GM21381 (cell line): ENCODE results near the gene SLC39A6.
"Not testable (repeated sequence)": the region's sequence is repeated elsewhere in the genome, so short reads cannot be mapped to it uniquely, and the experiment has no call there.

Experiments used
- ATAC-seq: cut with Tn5 transposase; IDR thresholded peaks from one replicate; pipeline ENCODE4 v1.9.1; 2021; ENCODE audit warnings: mild to moderate bottlenecking, moderate library complexity; ENCODE audit not compliant: unreplicated experiment

SLC39A6 gene

DNA sequence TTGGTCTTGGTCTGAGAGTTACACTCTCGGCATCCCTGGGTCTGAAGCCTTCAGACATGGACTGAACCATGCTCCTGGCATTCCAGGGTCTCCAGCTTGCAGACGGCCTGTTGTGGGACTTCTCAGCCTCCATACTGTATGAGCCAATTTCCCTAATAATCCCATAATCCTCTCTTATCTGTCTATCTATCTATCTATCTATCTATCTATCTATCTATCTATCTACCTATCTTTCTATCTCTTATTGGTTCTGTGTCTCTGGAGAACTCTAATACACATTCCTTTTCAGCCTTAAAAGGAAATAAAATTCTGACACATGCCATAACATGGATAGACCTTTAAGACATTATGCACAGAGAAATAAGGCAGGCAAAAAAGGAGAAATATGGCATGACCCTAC is 24.4 kb downstream of the SLC39A6 start:
- ATAC-seq = no peak

DNA sequence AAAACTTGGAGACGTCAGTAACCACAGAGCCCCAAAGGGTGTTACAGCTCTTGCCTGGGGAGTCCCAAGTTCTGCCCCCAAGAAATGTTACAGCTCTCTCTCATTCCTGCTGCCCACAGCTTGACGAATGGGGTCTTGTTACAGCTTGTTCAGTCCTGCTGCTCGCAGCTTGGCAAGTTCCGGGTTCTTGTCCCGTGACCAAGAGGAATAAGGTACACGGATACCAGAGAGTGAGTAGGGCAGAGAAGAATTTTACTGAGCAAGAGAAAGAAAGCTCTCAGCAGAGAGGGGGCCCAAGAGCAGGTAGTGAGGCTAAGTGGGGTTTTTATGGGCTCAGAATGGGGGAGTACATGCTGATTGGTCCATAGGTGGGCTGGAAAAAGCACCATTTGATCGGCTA is 27.2 kb downstream of the SLC39A6 start:
- ATAC-seq = no peak

DNA sequence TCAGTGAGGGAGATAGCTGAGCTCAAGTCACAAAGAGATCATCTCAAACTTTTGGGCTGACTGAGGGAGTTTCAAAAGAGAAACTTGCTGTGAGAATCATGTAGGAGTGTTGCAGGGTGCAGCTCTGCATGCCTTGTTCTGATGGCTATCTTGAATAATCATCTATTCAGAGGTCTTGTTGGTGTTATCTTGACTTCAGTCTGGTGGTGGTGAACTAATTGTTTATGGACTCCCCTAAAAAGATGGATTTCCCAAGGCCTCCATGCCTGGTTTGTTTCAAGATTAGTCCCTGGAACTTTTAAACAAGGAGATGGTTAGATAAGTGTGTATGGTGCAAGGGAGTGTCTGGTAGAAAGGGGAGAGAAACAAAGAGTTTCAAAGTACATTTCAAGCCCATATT is 29.8 kb downstream of the SLC39A6 start:
- ATAC-seq = no peak

DNA sequence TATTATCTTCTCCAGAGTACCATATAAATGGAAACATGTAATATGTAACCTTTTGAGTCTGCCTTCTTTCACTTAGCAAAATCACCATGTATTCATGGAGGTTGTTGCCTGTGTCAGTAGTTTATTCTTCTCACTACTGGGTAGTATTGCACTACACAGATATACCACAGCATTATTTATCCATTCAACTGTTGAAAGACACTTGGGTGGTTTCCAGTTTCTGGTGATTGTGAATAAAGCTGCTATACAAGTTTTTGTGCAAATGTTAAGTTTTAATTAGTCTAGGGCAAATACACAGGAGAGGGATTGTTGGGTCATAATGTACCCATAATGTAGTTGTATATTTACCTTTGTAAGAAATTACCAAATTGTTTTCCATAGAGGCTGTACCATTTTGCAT is 32.2 kb downstream of the SLC39A6 start:
- no peak for ATAC-seq

DNA sequence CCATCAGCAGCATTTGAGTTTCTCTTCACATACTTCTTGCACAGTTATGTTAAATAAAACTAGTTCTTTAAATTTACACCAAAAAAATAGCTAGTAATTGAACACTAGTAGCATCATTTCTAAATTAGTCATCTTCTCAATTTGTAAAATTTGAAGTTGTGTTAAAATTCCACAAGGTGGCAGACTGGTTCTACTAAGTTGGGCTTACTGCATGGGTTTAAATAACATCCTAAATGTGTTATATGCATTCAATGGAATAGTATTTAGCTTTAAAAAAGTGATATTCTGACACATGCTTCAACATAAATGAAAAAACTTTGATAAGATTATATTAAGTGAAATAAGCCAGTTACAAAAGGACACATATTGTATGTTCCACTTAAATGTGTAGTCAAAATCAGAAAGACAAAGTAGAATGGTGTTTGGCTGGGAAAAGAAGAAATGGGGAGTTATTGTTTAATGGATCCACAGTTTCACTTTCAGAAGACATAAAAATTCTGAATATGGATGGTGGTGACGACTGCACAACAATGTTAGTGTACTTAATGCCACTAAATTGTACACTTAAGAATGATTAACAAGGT is 33.1 kb downstream of the SLC39A6 start:
- no peak for ATAC-seq

DNA sequence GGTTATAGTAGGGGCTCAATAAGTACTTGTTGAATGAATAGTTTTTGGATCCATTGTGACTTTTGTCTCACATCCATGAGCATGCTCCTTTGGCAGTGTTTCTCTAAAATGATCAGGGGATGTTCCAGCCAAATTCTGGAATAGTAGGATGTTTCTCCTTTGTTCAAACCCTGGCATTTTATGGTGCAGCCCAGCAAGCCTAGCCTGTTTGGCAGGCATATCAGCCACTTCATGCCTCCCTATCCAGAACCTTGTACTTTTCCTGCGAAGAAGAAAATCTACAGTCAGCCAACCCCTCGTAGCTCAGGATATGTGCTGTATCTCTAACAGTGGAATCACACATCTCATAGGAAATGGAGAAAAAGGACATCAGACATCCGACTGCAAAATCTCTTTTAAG is 34.7 kb downstream of the SLC39A6 start:
- ATAC-seq = no peak

DNA sequence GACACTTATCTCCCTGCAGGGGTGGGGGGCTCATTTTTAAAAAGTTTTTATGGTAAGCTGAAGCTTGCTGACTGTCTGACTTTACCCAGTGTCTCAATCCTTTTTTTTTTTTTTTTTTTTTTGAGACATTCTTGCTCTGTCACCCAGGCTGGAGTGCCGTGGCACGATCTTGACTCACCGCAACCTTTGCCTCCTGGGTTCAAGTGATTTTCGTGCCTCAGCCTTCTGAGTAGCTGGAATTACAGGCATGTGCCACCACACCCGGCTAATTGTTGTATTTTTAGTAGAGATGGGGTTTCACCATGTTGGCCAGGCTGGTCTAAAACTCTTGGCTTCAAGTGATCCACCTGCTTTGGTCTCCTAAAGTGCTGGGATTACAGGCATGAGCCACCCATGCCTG is 37.0 kb downstream of the SLC39A6 start:
- ATAC-seq = not testable (repeated sequence)

DNA sequence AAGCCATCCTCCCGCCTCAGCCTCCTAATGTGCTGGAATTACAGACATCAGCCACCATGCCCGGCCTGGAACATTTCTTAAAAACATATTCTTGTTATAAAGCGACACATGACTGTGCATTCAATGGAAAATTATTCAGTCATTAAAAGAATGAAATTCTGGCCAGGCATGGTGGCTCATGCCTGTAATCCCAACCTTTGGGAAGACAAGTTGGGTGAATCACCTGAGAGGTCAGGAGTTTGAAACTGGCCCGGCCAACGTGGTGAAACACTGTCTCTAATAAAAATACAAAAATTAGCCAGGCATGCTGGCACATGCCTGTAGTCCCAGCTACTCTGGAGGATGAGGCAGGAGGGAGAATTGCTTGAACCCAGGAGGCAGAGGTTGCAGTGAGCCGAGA is 40.1 kb downstream of the SLC39A6 start:
- ATAC-seq = no peak

DNA sequence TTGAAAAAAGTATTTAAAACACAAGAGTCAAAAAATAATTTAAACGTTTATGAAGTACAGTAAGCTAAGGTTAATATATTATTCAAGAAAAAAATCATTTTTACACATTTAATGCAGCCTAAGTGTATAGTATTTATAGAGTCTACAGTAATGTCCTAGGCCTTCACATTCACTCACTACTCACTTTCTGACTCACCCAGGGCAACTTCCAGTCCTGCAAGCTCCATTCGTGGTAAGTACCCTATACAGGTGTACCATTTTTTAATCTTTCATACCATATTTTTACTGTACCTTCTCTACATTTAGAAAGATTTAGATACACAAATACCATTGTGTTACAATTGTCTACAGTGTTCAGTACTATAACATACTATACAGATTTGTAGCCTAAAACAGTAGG is 40.9 kb downstream of the SLC39A6 start:
- ATAC-seq = no peak

DNA sequence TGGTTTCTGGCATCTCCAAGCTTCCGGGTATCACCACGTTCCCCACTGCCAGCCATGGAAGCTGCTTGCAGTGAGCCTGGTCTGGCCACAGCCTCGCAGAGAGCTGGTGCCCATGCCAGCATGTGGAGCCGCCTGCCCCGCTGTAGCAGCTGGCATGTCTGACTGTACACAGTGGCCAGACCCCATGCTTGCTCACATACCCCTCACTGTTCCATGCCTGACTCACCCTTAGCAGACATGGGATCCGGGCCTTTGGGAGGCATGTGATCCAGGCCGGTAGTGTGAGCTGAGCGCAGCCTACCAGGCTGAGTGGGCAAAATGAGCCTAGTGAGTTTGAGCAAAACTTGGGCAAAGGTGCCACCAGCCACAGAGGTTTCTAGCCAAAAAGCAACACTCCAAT is 43.0 kb downstream of the SLC39A6 start:
- no peak for ATAC-seq

DNA sequence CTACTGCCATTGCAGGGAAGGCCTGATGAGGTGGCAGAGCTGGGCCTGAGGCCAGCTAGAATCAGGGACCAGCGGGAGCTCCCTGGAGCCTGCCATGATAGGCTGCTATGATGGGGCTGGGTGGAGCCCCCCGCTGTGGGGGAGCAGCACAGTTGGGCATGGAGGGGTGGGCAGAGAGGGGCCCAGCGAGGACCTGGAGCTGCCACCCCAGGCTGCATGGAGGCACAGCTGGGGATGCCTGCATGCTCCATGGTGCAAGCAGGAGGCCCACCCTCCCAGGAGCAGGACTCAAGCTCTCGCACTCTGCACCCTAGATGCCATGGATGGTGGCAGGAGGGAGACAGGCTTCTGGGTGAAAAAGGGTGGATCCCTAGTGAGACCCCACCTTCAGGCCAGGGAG is 43.9 kb downstream of the SLC39A6 start:
- no peak for ATAC-seq

DNA sequence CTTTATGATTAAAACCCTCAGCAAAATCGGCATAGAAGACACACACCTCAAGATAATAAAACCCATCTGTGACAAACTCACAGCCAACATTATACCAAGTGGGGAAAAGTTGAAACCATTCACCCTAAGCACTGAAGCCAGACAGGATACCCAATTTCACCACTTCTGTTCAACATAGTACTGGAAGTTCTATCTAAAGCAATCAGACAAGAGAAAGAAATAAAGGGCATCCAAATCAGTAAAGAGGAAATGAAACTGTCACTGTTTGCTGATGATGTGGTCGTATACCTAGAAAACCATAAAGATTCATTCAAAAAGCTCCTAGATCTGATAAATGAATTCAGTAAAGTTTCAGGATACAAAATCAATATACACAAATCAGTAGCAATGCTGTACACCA is 45.4 kb downstream of the SLC39A6 start:
- ATAC-seq = no peak

DNA sequence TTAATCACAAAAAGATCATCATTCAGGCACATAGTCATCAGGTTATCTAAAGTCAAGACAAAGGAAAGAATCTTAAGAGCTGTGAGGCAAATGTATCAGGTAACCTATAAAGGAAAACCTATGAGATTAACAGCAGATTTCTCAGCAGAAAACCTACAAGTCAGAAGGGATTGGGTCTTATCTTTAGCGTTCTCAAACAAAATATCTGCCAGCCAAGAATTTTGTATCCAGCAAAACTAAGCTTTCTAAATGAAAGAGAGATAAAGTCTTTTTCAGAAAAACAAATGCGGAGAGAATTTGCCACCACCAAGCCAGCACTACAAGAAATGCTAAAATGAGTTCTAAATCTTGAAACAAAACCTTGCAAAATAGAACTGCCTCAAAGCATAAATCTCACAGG is 48.0 kb downstream of the SLC39A6 start:
- not testable (repeated sequence) for ATAC-seq

DNA sequence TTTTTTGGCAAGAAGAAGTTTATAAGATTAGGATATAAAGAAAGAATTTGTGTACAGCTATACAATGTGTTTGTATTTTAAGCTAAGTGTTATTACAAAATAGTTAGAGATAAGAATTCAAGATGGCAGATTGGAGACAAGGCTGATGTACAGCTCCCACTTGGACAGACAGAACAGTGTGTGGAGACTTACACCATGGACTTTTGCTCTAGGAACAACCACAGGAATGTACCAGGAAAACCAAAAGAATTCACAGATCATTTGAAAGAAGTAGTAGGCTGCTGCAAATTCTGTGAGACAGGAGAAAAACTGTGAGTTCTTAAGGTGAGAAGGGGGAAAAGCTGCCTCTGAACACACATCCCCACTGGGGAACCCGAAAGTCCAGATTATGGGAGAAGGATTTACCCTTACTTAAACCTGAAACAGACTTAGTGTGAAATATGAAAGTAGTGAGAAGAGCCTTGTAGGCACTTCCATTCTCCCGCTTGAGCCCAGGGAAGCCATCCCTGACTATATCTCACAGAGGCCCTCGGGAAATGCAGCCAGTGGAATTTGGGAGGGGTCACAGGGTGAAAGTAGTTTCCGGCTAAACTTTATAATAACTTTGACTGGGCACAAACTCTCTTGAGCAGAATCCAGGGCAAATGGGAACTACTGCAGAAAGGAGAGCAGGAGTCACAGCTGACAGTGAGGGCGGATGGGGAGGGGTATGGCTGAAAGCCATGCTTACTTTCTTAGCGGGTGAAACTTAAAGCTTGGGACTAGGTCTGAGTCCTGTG is 50.2 kb downstream of the SLC39A6 start:
- ATAC-seq = no peak

DNA sequence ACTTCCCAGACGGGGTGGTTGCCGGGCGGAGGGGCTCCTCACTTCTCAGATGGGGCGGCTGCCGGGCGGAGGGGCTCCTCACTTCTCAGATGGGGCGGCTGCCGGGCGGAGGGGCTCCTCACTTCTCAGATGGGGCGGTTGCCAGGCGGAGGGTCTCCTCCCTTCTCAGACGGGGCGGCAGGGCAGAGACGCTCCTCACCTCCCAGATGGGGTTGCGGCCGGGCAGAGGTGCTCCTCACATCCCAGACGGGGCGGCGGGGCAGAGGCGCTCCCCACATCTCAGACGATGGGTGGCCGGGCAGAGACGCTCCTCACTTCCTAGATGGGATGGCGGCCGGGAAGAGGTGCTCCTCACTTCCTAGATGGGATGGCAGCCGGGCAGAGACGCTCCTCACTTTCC is 51.4 kb downstream of the SLC39A6 start:
- not testable (repeated sequence) for ATAC-seq

DNA sequence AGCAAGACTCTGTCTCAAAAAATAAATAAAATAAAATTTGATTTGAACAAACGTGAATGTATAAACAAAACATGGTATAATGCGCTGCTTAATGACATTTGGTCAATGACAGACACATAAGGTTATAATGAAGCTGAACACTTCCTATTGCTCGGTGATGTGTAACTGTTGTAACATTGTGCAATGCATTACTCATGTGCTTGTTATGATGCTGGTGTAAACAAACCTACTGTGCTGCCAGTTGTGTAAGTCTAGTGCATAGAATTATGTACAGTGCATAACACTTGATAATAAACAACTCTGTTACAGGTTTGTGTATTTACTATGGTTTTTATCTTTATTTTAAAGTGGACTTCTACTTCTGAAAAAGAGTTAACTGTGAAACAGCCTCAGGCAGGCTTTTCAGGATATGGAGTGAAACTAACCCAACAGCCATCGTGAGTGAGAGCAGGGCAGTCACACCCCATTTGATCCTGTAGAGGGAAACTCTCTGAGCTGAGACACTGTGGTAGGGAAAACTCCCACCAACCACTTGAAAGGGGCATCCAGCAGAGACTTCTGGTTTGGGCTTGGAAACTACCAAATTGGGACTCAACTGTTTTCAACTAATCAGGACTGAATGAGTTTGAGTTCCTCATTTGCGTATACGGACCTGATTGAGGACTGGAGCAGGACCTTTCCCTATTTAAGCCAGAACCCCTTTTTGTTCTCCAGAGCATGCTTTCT is 53.1 kb downstream of the SLC39A6 start:
- no peak for ATAC-seq

DNA sequence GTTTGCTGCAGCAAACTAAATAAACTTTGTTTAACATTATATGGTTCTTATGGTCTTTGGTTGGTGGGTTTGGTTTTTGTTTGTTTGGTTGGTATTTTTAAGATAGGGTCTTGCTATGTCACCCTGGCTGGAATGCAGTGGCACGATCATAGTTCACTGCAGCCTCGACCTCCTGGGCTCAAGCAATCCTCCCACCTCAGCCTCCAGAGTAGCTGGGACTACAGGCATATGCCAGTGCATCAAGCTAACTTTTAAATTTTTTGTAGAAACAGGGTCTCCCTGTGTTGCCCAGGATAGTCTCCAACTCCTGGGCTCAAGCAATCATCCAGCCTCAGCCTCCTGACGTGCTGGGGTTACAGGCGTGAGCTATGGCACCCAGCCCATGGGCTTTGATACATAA is 54.7 kb downstream of the SLC39A6 start:
- no peak for ATAC-seq

DNA sequence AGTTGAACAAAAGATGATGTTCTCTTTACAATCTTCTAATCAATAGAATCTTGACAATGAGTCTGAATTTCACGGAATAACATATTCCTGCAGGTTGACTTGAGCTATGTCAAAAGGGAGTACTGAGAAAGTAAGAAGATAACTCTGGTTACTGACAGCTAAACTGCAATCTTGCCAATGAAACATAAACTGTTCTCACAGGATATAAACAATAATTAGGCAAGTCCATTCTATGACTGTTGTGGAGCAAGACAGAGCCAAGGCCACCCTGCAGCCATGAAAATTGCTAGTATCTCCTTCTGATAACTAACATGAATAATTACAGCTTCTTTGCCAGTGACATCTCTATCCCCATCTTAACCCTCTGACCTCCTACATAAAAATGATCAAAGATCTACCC is 55.5 kb downstream of the SLC39A6 start:
- no peak for ATAC-seq

DNA sequence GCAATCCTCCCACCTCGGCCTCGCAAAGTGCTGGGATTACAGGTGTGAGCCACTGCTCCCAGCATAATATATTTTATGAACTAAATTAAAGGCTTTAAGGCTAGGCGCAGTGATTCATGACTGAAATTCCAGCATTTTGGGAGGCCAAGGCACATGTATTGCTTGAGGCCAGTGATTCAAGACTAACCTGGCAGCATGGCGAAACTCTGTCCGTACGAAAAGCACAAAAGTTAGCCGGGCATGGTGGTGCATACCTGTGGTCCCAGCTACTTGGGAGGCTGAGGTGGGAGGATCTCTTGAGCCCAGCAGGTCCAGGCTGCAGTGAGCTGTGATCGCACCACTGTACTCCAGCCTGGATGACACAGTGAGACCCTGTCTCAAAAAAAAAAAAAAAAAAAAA is 56.7 kb downstream of the SLC39A6 start:
- ATAC-seq = not testable (repeated sequence)

DNA sequence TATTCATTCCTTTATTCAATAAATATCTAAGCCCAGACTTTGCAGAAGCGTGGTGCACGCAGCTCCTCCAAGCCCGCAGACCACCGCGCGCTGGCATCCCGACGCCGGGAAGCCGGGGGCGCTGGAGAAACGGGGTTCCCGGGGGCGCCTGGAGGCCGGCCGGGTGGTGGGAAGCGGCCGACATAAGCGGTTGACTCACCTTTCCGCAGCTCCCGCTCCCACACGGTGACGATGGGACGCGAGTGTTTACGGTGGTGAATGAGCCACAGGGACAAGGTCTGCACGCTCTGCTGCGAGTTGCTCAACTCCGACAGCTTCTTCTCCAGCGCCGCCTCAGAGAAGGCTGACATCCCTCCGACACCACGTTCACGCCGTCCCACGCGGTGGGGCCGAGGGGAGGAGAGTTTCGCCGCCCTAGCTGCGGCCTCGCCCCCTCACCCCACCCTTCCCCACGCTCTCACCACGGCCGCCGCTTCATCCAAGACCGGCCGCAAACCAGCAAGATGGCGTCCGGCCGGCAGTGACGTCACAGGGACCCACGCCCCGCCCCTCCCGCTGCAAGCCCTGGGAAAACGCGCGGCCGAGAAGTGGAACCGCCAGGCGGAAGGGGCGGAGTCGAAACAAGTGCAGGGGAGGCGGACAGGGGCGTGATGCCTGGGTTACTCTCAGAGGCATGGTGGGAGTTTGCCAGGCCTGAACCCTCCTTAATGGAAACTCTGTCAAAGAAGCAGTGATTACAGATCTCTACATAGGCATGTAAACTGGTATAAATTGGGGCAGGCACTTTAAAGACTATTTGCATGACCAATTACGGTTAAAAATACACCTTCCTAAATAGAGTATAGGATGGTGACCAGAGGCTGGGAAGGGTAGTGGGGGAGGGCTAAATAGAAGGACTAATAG is 61.8 kb downstream of the SLC39A6 start, which contains the start of gene RPRD1A:
Gene RPRD1A, minus strand, starts transcription at position 505 of the 903 bp plus-strand sequence. Its CDS starts 155 bp downstream, at position 350.
- ATAC-seq = peak; percentile 91

DNA sequence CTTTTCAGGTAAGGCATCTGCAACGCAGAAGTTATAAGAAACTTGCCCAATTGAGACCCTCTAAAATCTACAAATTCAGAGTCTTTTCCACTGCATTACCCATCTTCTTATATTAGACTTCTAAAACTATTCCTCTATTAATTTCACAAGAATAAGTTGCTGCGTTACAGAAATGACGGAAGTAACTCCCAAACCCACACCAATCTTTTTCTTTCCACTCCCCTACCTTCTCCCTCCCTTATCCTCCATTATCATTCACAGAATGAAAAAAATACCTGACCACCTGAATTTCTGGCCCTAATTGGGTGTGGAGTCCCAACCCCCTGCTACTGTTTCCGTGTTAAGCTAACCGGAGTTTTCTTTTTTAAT is 62.5 kb downstream of the SLC39A6 start:
- peak; percentile 9 for ATAC-seq
